ENCODE data around the gene MCOLN2. TPM values are rescaled to one million over a fixed set of nuclear protein-coding genes. Genes with fewer than 3 reads are reported as not detected.
"Not testable (repeated sequence)": the region's sequence is repeated elsewhere in the genome, so short reads cannot be mapped to it uniquely, and the experiment has no call there.

The MCOLN2 gene
- 7.7 and 9.6 TPM in 2 replicates for total RNA-seq (2014; rRNA removed; shearing (Covaris generic))

GRCh38 chr1:84996846-84997666 is at the start of gene MCOLN2:
Gene MCOLN2 (minus strand): TSS chr1:84997113. CDS start chr1:84996872, 241 bp downstream.
- DNase-seq (ENCODE audit: low read depth) = peak; percentile 57

GRCh38 chr1:85042413-85042812 is 45.5 kb upstream of the MCOLN2 start:
- no peak for DNase-seq (ENCODE audit: low read depth)

GRCh38 chr1:85041793-85042192 is 44.9 kb upstream of the MCOLN2 start:
- DNase-seq (ENCODE audit: low read depth) = no peak

- DNase-seq (ENCODE audit: low read depth) = no peak
These were observed 36.3 kb upstream of the MCOLN2 start for GRCh38 chr1:85033221-85033620.

GRCh38 chr1:85030536-85030935 is 33.6 kb upstream of the MCOLN2 start:
- no peak for DNase-seq (ENCODE audit: low read depth)

- DNase-seq (ENCODE audit: low read depth) = no peak
These were observed 31.2 kb upstream of the MCOLN2 start for GRCh38 chr1:85028151-85028550.

DNA sequence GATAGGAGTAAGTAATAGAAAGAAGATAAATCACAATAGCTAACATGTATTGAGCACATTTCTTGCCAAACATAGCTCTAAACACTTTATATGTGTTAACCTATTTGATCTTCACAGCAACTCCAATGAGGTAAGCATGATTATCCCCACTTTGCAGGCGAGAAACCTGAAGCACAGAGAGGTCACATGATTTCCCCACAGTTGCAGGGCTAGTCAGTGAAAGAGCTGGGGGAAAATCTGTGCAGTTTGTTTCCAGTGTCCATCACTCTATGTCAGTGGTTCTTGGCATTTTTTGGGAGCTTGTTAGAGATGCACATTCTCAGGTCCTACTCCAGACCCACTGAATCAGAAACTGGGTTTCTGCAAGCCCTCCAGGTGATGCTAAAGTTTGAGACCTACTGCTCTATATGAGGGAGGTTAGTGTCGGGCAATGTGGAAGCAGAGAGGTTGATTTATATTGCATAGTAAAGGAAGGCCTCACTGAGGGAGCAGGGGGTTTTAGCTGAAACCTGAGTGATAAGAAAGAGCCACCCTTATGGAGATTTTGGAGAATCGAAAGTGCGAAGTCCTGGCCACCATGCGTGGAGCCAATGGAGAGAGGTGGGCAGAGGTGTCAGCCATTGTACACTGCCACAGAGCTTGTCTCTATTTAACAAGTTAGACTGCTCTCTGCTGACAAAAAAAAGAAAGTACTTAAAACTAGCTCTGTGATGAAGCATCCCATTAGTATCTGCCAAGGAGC is 30.5 kb upstream of the MCOLN2 start:
- DNase-seq (ENCODE audit: low read depth) = peak; percentile 34

DNA sequence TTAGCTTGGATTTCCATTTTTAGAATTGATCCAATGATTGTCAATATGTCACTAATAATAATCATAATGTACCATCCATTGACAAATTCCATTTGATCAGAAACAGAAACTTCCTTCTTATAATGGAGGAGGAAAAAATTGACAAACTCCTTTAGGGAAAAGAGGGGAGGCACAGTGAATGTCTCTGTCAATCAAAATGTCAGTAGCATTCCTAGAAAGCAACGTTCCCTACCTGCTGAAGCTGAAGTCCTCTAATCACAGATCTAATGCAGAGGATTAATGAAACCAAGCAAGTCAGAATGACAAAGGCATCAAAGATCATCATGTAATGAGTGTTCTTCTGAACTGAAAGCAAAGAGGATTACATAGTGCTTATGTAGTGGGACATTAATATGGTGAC is 29.0 kb upstream of the MCOLN2 start:
- DNase-seq (ENCODE audit: low read depth) = no peak

DNA sequence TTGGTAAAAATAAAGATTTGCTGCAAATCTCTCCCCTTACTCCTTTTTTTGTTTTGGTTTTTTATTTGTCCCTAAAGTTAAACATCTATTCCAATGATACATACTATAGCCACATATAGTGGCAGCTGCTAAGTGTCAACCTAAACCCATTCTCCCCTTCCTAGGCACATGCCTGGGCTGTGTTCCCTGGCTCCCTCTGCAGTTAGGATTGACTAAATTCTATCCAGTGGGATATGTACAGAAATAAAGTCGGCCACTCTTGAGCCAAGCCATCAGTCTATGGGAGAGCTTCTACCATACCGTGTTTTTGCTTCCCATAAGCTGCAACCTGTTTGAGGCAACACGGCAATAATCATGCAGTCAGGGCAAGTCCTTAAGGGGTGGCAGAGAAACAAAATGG is 27.8 kb upstream of the MCOLN2 start:
- DNase-seq (ENCODE audit: low read depth) = no peak

DNA sequence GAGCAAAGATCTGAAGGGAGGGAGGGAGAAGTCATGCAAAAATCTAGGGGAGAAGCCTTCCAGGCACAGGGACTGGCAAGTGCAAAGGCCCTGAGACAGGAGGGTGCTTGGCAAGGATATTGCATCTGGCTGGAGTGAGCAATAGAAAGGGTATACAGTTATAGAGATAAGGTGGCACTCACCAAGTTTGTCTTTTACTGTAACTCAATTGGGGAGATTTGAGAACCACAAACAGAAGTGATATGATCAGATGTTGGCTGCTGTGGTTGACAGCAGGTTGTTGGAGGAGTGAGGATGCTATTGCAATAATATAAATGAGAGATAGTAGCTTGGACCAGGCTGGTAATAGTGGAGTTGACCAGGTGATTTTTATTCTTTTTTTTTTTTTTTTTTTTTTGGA is 25.8 kb upstream of the MCOLN2 start:
- DNase-seq (ENCODE audit: low read depth) = no peak

DNA sequence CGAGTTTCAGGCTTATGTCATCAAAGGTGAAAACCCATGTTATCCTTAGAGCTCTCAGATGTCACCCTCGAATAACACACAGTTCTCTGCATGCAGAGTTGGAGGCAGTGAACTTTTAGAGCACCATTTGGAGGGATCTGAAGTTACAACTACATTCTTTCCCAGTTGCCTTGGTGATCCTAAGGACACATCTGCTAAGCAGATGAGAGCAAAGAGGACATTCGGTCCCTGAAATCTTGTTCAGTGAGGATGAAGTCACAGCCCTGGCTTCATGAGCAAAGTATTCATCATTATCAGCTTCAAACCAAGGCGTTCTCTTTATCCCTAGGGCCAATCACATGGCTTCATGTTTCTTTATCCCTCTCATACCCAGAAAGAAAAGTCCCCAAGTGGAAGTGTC is 23.1 kb upstream of the MCOLN2 start:
- no peak for DNase-seq (ENCODE audit: low read depth)

DNA sequence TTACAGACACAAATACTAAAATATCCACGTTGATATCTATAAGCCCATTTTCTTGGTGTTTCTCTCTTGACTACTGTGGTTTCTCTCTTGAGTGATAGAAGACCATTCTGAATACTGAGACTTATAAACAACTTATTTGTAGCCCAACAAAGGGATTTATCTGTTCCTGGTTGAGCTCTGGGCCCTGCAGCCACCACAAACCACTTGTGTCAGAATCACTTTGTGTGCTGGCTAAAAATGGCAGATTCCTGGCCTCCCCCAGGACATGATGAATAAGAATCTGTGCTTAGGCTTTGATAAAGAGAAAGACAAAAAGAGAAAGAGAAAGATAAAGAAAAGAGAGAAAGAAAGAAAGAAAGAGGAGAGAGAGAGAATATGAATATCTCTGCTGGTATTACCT is 18.9 kb upstream of the MCOLN2 start:
- no peak for DNase-seq (ENCODE audit: low read depth)

GRCh38 chr1:85005641-85006040 is 8.7 kb upstream of the MCOLN2 start:
- DNase-seq (ENCODE audit: low read depth) = not testable (repeated sequence)

DNA sequence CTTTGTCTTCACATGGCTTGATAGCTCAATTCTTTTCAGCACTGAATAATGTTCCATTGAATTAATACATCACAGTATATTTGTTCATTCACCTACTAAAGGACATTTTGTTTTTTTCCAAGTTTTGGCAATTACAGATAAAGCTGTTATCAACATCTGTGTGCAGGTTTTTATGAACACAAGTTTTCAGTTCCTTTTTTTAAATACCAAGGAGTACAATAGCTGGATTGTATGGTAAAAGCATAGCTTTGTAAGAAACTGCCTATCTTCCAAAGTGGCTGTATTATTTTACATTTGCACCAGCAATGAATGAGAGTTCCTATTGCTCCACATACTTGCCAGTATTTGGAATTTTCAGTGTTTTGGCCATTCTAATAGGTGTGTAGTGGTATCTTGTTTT is 4.8 kb upstream of the MCOLN2 start:
- no peak for DNase-seq (ENCODE audit: low read depth)

GRCh38 chr1:84998642-84999280 is 1.8 kb upstream of the MCOLN2 start:
- DNase-seq (ENCODE audit: low read depth) = peak; percentile 34

DNA sequence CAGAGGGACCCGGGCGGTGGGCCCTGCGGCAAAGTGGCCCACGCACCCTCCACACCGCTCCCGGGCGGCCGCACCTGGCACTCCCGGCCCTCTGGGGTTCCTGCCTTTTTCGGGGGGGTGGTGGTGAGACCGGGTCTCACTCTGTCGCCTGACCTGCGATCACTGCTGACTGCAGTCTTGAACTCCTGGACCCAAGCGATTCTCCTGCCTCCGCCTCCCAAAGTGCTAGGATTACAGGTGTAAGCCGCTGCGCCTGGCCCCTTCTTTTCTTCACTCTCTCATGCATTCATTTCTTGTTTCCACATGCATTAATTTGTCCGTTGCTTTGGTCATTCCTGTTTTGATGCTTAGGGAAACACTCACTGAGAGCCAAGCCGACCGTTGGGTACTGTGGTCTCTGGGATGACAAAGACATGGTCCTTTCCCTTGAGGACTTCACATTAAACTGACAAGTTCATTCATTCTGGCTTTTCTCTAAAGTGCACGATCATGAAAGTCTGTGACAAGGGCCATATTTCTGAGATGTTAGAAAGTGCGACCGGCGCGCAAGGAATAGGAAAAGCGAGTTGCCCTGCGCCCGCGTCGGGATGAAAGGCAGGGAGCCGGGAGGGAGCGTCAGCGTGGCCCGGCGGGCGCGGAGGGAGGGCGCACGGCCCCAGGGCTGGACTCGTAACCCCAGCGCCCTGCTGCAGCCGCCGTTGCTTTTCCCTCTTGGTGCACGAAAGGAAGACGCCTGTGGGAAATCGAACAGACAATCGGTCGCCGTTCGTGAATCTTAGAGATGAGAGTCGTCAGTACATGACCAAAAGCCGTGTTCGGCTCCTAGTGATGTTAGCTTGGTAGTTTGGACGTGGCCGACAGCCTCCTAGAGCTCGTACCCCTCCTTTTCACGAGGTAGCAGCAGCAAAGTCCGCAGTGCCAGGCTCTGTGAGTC is 1.0 kb upstream of the MCOLN2 start:
- DNase-seq (ENCODE audit: low read depth) = peak; percentile 38

DNA sequence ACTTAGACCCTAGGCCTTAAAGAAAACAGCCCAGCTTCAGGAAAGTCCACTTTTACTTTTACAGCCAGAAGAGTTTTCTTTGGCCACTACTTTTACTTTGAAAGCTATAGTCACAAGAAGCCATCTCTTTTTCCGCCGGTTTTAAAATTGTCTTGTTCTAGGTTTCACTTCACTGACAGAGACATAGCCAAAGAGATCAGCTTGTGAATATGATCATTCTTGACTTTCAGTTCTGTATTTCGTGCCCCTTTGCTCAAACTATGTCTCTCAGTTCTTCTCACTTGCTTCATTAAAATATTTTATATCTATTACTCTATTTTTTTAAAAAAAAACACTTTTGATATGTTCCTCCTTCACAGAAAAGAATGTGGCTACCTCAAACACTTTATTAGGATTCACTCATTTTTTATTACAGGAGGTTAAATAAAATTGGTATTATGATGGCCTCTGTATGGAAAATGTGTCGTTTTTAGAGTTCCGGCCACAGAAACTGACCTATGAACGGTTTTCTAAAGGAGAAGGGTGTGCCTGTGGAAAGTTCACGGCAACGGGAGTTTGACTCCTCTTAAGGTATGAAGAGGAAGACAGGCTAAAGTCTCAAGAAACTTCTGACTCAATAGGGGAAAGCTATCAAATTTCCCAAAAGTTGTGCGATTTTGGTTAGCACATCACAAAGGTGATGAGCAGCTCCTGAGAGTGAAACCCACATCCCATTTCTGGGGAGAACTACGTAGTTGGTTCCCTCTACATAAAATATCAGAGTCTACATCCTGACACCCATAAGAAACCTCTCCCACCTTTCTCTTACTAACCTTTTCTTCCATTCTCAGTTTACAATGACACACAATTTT is 1.2 kb downstream of the MCOLN2 start:
- DNase-seq (ENCODE audit: low read depth) = no peak

- no peak for DNase-seq (ENCODE audit: low read depth)
These were observed 5.6 kb downstream of the MCOLN2 start for GRCh38 chr1:84991097-84991920.

- DNase-seq (ENCODE audit: low read depth) = no peak
These were observed 8.3 kb downstream of the MCOLN2 start for GRCh38 chr1:84988588-84988987.

DNA sequence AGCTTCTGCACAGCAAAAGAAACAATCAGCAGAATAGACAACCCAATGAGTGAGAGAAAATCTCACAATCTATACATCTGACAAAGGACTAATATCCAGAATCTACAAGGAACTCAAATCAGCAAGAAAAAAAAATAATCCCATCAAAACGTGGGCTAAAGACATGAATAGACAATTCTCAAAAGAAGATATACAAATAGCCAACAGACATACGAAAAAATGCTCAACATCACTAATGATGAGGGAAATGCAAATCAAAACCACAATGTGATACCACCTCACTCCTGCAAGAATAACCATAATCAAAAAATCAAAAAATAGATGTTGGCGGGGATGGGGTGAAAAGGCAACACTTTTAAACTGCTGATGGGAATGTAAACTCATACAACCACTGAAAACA is 10.4 kb downstream of the MCOLN2 start:
- DNase-seq (ENCODE audit: low read depth) = not testable (repeated sequence)

All from M059J (cell line).